Stimulated activated CD4-positive, alpha-beta T cell treated with anti-CD3 and anti-CD28 coated beads, Interleukin-15, amount 100 ng/mL, for 1 hour (primary cell): Measurements from ENCODE around the gene KRT86.
"Not testable (repeated sequence)": the region's sequence is repeated elsewhere in the genome, so short reads cannot be mapped to it uniquely, and the experiment has no call there.

ENCODE experiments used
- DNase-seq, 2 donors: peaks; one replicate each; pipeline ENCODE4 v3.0.0-alpha.2; 2020; ENCODE audit warnings: low read depth in 1 of 2, low spot score in 1 of 2

The KRT86 gene

DNA sequence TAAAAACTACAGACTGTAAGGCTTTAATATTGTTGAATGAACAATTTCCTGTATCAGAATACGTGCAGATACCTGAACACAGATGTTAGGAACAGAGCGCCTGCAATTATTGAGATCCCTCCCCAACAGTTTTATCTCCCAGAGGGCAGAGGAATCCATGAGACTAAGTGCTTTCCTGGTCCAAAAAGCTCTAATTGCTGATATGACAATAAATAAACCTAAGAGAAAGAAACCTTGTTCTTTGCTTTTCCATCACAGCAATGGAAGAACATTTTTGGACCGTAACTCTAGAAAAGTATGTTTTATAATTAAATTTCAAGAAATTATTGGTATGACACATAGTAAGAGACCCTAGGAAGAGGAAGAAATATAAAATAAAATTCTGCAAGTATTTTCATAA, 59.7 kb downstream of the KRT86 start:
- DNase-seq = no peak

DNA sequence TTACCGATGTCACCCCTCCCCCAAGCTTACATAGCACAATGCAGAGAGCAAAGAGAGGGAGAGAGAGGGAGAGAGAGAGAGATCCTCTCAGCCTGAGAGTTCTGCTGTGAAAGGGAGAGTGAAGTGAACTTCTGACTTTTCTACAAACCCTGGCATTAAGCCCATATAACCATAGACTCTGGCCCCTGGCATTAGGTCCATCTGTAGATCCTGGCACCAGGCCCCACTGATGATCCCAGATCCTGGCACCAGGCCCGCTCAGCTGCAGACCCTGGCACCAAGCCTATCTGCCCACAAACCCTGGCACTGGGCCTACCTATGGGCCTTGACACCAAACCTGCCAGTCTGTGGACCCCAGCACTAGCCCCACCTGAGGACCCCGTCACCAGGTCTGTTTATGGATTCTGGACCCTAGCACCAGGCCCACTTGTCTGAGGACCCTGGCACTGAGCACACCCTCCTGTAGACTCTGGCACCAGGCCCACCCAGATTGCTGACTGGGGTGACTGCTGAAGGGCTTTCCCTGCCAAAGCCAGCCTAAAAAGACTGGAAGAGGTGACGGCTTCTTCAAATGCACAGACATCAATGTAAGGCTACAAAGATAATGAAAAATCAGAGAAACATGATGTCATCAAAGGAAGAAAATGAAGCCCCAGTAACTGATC, 61.3 kb downstream of the KRT86 start:
- no peak for DNase-seq

DNA sequence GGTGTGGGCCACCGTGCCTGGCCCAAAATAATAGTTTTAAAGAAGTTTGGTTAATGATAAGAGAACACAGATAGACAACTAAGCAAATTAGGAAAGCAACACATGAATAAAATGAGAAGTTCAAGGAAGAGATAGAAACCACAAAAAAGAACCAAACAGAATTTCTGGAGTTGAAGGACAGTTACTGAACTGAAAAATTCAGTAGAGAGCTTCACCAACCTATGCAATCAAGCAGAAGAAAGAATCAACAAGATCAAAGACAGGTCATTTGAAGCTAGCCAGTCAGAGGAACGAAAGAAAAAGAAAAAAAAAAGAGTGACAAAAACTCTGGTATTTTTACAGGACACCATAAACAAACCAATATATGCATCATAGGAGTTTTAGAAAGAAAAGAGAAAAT, 62.2 kb downstream of the KRT86 start:
- no peak for DNase-seq

DNA sequence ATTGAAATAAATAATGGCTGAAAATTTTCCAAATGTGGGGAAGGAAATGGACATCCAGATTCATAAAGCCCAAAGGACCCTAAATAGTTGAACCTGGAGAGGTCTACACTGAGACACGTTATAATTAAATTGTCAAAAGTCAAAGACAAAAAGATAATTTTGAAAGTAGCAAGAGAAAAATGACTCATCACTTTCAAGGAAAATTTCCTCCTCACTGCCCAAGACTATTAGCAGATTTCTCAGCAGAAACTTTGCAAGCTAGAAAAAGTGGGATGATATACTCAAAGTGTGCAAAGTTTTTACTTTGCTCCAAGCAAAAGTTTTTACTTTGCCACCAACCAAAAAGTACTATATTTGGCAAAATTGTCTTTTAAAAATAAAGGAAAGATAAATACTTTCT, 62.6 kb downstream of the KRT86 start:
- DNase-seq = no peak

DNA sequence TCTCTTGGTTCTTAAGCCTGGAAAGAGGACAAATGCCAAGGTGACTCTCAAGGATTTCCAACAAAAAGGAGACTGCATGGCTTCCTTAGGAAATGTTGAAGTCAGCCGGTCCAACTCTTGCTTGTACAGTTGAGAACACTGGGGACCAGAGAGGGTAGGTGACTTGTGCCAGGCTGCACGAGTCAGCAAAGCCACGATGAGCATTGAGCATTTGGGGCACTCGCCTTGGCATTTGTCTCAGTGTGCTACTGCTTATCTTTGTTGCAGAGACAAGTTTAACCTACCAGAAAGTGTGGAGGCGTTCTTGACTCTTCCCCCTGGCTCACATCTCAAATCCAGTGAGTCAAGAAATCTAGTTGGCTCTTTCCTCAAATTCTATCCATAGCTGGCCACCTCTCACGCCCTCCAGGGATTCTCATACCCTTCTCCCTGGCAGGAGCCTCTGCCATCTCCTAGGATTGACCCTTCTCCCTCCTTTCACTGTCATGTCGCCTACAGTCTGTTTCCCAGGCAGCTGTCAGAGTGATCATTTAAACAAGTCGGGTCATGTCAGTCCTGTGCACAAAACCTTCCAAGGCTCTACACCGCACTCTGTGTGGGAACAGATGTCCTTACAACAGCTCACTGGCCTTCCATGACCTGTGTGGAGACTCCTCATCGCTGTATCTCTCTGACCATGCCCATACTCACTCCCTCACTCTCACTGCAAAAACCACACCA, 64.0 kb downstream of the KRT86 start:
- no peak for DNase-seq

DNA sequence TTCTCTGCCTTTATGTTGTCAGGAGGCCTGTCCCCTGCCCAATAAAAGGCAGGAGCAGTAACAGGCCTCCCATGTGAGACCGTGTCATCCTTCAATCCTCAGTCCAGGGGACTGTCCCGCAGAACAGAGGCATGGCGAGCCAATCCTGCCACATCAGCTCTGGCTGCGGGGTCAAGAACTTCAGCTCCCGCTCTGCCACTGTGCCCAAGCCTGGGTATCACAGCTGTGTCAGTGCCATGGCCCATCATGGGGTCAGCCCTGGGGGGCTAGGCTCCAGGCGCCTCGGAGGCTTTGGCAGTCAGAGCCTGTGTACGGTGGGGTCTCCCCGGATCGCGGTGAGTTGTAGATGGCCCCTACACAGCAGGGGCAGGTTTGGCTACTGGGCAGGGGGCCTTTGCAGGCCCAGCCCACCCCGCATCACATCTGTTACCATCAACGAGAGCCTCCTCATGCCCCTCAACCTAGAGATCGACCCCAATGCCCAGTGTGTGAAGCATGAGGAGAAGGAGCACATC, 66.7 kb downstream of the KRT86 start:
- DNase-seq = no peak

DNA sequence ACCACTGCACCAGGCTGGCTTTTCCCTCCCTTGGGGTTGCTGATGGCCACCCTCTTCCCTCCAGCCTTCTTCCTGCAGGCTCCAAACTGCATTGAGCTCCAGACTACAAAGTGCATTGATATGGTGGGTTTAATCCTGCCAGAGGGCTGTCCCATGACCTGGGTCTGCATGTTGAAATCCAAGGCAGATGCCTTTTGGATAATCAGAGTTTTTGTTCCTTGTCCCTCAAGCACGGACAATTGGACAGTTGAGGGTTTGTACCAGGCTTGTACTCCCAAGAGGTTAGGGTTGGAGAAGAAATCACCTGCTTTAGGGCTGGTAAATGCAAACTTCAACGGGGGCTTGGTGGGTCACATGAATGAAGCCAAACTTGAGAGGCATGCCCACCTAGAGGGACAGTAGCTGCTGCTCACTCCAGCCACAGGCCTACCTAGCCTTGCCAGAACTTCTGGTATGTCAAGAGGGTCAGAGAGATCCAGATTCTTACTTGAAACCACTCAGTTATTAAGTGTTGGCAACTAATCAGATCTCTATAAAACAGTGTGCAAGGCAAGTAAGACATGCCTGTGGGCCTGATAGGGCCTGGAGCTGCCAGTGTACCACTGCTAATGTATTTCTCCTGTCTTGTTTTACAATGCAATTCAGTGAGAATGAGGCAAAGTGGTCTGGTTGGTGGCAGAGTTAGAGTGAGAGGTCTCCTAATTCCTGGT, 68.5 kb downstream of the KRT86 start:
- no peak for DNase-seq

DNA sequence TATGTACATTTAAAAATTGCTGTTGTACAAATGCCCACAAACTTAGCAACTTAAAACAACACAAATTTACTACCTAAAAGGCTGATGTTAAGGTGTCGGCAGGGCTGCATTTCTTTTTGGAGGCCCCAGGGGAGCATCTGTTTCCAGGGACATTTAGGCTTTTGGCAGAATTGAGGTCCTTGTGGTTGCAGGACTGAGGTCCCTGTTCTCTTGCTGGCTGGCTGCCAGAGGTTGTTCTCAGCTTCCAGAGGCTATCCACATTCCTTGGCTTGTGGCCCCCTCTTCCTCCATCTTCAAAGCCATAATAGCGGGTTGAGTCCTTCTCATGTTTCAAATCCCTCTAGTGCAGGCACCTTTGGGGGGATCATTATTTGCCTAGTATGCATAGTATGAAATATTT, 69.1 kb downstream of the KRT86 start:
- no peak for DNase-seq

DNA sequence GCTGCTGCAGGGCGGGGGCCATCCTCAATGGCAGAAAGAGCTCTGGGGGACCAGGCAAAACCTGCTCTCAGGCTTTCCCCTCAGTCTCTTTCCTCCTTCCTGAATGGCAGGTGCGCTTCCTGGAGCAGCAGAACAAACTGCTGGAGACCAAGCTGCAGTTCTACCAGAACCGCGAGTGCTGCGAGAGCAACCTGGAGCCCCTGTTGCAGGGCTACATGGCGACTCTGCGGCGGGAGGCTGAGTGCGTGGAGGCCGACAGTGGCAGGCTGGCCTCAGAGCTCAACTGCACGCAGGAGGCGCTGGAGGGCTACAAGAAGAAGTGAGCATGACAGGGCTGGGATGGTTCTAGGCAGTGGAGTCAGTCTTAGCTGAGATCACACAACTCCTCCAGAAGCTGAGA, 69.7 kb downstream of the KRT86 start:
- DNase-seq = no peak

DNA sequence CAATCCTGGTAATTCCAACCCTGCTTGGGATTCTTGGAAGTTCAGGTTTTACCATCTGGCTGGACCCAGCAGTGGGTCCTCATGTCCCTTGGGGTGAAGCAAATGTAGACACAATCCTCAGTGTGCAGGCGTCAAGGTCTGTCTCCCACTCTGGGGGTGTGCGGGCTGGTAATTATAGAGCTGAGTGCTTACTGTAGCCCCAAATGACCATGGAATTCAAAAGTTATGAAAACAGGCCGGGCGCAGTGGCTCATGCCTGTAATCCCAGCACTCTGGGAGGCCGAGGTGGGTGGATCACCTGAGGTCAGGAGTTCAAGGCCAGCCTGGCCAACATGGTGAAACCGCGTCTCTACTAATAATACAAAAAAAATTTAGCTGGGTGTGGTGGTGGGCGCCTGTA, 70.6 kb downstream of the KRT86 start:
- DNase-seq = not testable (repeated sequence)

DNA sequence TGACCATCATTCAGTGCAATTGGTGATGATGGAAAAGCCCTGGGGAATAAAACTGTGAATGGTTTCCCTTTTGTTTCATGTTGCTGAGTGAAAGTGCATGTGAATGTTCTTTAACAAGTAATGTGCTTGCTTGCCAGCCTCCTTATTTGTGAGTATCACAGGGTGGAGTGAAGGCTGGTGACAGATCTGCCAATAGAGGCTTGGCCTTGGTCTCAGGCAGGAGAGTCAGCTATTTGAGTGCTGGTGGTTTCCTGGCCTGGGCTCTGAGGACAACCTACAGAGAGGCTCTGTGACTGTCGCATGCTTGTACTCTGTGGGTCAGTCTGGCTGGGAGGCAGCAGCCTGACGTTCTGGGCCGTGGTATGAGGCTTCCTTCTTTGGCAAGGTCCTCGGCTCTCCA, 72.1 kb downstream of the KRT86 start:
- DNase-seq = no peak

DNA sequence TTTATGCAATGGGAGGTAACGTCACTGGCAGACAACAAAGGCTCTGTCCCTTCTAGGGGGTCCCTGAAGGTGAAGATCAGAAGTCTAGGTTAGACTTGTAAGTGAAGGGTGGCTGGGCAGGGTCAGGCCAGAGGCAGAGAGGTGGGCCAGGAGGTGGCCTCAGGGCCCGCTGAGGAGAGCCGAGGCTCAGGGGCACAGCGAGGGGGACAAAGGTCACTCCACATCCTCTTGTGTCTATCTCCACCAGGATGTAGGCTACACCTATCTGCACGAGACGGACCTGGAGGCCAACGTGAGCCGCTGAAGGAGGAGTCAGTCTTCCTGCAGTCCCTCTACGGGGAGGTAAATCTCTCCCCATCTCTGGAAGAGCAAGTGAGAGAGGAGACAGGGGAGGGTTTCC, 72.6 kb downstream of the KRT86 start:
- no peak for DNase-seq

DNA sequence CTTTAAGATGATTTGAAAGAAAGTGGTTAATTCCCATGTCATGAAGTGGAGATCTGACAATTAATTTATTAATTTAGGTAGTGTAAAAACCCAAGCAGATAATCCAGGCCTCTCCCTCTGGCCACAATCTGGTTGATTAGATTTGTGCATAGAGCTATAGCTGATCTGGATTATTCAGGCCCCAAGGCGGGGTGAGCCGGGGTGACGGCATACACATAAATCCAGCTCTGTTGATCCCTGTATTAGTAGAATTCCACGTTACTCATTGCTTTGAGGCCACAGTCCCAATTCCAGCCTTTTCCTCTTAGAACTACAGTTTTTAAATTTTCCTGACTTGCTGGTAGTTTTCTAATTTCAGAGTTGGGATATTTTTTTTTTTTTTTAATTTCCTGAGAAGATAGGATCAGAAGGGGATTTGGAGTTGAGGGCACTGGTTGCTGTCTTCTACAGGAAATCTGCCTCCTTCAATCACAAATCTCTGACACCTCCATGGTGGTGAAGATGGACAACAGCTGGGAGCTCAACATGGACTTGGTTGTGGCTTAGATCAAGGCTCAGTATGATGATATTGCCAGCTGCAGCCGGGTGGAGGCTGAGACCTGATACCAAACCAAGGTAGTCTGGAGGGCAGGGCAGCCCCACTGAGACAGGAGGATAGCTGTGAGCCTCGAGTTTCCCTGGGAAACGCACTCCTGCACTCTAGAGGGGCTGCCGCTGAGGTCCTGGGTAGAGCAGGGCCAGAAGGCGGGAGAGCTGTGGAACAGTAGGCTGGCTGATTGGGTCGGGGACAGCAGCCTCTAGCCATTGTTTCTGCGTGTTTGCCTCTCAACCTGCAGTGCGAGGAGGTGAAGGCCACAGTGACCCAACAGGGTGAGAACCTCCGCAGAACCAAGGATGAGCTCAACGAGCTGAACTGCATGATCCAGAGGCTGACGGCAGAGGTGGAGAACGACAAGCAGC, 73.4 kb downstream of the KRT86 start:
- no peak for DNase-seq

DNA sequence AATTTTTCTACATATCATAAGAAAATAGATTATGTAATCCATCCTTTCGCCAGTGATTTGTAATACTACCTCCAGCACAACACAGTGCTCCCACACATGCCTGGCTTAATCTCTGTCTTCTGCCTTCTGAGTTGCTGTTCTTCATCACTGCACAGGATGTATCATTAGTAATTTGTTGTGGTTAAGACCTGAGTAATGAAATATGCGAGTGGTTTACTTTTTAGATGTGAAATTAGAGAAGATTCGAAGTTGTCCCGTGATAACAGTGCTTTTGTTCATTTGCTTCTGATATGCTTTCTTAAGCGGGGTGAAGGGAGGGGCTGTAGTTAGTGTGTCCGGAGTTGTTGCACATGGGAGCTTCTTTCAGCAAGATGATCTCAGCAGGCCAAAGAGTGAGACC, 74.8 kb downstream of the KRT86 start:
- DNase-seq = no peak

DNA sequence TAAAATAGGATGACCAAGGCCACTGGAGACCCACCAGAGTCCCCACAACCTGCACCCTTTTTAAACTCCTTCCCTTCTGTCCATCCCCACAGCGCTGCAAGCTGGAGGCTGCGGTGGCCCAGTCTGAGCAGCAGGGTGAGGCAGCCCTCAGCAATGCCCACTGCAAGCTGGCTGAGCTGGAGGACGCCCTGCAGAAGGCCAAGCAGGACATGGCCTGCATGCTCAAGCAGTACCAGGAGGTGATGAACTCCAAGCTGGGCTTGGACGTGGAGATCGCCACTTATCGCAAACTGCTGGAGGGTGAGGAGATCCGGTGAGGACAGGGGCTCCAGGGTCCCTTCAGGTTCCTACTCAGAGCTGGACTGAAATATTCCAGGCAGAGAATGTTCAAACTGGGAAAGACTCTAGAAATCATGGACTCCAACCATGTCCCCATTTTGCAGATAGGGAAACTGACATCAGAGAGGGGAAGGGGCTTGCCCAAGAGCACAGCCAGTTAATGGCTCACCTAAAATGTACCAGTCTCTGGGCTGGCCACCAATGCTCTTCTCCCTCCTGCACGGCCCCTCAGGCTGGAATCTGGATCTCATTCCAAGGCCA, 75.7 kb downstream of the KRT86 start:
- no peak for DNase-seq

DNA sequence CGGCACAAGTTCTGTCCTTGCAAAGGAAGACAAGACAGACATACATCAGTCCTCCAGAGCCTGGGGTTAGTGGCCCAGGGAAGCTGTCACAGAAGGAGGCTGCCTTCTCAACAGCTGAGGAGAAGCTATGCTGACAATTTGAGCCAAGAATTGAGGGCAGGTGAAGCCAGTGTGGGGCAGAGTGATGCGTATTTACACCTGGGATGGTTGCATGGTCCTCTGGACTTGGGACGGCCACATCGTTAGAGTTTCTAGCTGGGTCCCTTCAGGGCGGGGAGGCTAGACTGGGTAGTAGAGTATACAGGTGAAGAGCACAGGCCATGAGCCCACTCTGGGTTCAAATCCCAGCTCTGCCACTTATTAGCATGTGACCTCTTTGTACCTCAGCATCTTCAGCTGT, 76.3 kb downstream of the KRT86 start:
- DNase-seq = no peak

DNA sequence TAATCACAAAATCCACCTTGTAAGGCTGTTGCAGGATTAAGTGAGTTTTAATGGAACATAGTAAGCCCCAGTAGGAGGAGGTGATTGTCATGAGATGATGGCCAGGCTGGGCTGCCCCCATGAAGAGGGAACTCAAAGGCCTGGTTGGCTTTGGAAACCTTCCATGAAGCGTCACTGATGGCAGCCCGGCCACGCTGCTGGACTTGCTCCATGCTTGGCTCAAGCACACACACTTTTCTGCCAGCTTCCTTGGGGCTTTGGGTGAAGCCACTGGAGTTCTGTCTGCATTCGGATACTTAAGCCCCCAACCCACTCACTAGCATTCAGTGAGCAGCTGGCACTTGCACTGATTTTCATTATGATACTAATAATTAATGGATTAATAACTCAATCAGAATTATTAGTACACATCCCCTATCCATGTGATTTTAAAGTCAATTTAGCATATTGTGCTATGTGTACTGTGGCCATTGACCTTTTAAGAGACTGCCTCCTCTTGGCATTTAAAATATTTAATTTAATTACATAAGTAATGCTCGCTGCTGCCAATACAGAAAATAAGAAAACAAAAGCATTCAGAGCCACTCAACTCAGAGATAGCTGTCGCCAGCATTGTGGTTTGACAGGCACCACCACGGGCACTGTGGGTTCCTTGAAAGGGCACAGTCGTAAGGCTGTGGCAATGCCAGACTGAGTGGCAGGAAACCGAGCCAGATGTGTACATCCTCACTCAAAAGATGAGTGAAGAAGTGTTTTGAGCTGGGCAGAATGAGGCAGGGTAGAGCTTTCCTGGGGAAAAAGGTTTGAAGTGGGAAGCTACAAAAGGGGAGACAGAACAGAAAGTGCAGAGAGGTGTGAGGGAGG, 77.0 kb downstream of the KRT86 start:
- DNase-seq = peak in 1 of 2 donors; percentile 20

DNA sequence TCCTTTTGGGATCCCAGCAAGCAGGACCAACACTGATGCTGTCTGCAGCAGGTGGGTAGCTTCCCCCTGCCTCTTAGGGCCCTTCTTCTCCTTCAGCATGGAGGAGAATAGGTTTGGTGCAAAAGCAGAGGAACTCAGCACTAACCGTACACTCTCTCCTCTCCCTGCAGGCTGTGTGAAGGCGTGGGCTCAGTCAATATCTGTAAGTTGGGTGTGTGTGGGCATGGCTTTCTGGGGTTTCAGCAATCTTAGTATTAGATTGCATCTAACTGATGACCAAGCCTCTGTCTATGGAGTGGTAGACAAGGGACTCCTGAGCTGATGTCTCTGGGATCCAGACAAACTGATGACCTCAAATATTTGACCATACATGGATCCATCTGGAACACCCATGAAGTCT, 78.5 kb downstream of the KRT86 start:
- DNase-seq = no peak

DNA sequence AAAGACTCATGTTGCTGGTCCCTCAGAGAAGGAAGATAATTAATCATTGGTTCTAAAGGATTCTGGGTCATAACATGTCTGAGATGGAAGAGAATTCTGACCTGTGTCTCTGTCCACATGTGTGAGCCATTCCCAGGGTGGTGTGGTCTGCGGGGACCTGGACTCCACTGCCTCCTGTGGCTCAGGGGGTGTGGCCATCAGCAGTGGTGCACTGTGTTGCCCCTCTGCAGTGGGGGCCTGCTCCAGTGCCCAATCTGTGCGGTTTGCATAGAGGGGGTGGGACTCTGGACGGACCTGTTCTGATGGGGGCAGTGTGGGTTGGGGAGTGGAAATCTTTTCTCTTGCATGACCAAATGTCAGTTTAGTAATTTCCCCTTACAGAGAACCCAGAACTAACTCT, 79.3 kb downstream of the KRT86 start:
- DNase-seq = no peak

DNA sequence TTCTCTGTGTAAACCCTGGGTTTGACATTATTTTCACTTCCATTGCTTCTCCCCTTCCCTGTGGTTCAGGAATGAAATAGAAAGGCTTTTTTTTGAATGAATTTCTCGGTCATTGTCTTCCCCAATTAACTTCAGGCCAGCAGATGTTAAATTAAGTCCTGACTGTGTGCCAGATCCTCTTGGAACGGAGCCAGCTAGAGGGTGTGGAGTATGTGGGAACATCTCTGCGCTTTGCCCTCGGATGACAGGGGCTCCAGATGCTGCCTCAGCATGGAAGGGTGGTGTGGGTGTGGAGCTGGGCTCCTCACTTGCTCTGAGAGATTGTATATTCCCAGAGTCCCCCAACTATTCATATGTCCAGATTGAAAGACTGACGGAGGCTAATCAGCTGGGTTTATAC, 79.8 kb downstream of the KRT86 start:
- DNase-seq = no peak
